GM21786 (cell line): ENCODE results near the gene TTYH1.
"Not testable (repeated sequence)": the region's sequence is repeated elsewhere in the genome, so short reads cannot be mapped to it uniquely, and the experiment has no call there.

Experiments
- ATAC-seq: cut with Tn5 transposase; IDR thresholded peaks from one replicate; pipeline ENCODE4 v1.9.1; 2021; ENCODE audit not compliant: unreplicated experiment

Gene TTYH1

GRCh38 chr19:54415208-54415900 lies at the start of gene TTYH1:
TSS of gene TTYH1 (plus strand) at chr19:54415464. CDS start at chr19:54415553, 89 bp downstream.
- no peak for ATAC-seq

- ATAC-seq: not testable (repeated sequence)
Observed at GRCh38 chr19:54365798-54366197, 49.5 kb upstream of the TTYH1 start.

- ATAC-seq: no peak
Observed at GRCh38 chr19:54366811-54367210, 48.5 kb upstream of the TTYH1 start.

- no peak for ATAC-seq
Observed at GRCh38 chr19:54369082-54369687, 46.1 kb upstream of the TTYH1 start.

GRCh38 chr19:54369688-54370433 lies 45.4 kb upstream of the TTYH1 start:
- ATAC-seq: not testable (repeated sequence)

- not testable (repeated sequence) for ATAC-seq
Observed at GRCh38 chr19:54370434-54370796, 44.8 kb upstream of the TTYH1 start.

GRCh38 chr19:54371453-54371852 lies 43.8 kb upstream of the TTYH1 start:
- not testable (repeated sequence) for ATAC-seq

- no peak for ATAC-seq
Observed at GRCh38 chr19:54373781-54374631, 41.3 kb upstream of the TTYH1 start.

GRCh38 chr19:54375181-54375938 lies 39.9 kb upstream of the TTYH1 start:
- not testable (repeated sequence) for ATAC-seq

- ATAC-seq: no peak
Observed at GRCh38 chr19:54376610-54377285, 38.5 kb upstream of the TTYH1 start.

GRCh38 chr19:54379187-54379678 lies 36.0 kb upstream of the TTYH1 start:
- ATAC-seq: no peak

GRCh38 chr19:54380897-54381296 lies 34.4 kb upstream of the TTYH1 start:
- ATAC-seq: no peak

GRCh38 chr19:54382041-54382440 lies 33.2 kb upstream of the TTYH1 start:
- ATAC-seq: not testable (repeated sequence)

- no peak for ATAC-seq
Observed at GRCh38 chr19:54383330-54383729, 31.9 kb upstream of the TTYH1 start.

- no peak for ATAC-seq
Observed at GRCh38 chr19:54387991-54388801, 27.1 kb upstream of the TTYH1 start.

- no peak for ATAC-seq
Observed at GRCh38 chr19:54388802-54389139, 26.5 kb upstream of the TTYH1 start.

GRCh38 chr19:54389553-54389952 lies 25.7 kb upstream of the TTYH1 start:
- ATAC-seq: no peak

- no peak for ATAC-seq
Observed at GRCh38 chr19:54390942-54391577, 24.2 kb upstream of the TTYH1 start.
